Measurements from ENCODE around the gene ANG. TPM values are rescaled to one million over a fixed set of nuclear protein-coding genes. Genes with fewer than 3 reads are reported as not detected.

The ANG gene
- total and polyA plus RNA-seq, 2 of the 8 experiments (the other 6 are each of a cell fraction or from before 2014, with no cell fraction given): 2.2 to 4.6 TPM

DNA sequence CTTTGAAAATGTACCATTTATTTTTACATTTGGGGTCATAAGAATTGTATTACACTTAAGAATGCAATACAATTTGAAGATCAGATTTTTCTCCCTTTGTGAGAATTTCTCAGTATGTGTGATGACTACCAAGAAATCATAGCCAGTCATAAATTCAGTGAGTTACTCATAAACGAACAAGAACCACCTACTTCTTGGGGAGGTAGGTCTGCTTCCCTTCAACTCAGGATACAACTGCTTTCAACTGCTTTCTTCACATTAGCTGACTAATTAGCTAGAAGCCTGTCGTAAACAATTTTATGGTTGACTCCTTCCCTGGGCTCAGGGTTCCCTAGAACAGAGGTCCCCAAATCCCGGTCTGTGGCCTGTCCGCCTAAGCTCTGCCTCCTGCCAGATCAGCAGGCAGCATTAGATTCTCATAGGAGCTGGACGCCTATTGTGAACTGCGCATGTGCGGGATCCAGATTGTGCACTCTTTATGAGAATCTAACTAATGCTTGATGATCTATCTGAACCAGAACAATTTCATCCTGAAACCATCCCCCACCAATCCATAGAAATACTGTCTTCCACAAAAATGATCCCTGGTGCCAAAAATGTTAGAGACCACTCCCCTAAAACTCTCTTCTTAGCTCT is 3.7 kb downstream of the ANG start:
- H3K9me3 ChIP-seq (ENCODE audit: insufficient read depth in 2 of 2, low read depth in 1 of 2, low read length in 1 of 2): no peaks in the 10 kb centered on the region
- ChIA-PET POLR2A (ENCODE audit: partially characterized antibody) (interaction anchor here (0.9 kb wide), 1 partner anchor 157 kb away, joined by 3 read pairs; no protein-coding TSS in a partner anchor), CTCF (ENCODE audit: partially characterized antibody) (interaction anchor here (0.7 to 5.0 kb wide), 18 partner anchors 12 to 401 kb away, joined by 3 to 59 read pairs (median 6); partner anchors contain the start of gene SLC39A2)
- DNase-seq (ENCODE audit: low read depth in 1 of 2, low spot score in 2 of 2) (no peak), FAIRE-seq (no peak)
- H3K4me3 ChIP-seq (ENCODE audit: extremely low read depth in 1 of 4, insufficient read depth in 2 of 4, low read depth in 3 of 4, low read length in 4 of 4): no peak overlapping the region
- no peak overlapping the region for H2AK5ac ChIP-seq (ENCODE audit: low read depth, low read length)
- H3K9ac ChIP-seq (replicated peaks in 1 of 4; ENCODE audit: extremely low read depth in 1 of 4, low read depth in 3 of 4, low read length in 3 of 4): no peak overlapping the region
- no peak overlapping the region for H4K5ac ChIP-seq (ENCODE audit: insufficient read length, low read depth, low read length)
- H2BK120ac ChIP-seq (replicated peaks; ENCODE audit: low read depth, low read length): no peak overlapping the region
- no peak overlapping the region for H2BK12ac ChIP-seq (ENCODE audit: low read depth, low read length)
- 86% methylated on average over 7 of the region's 7 CpGs; no CpG with 5 or more reads in 1 of the 2 experiments for WGBS, 2 experiments (ENCODE audit: extremely low coverage in 1 of 2, insufficient coverage in 1 of 2, insufficient read length in 1 of 2, insufficient replicate concordance in 2 of 2, low coverage in 1 of 2, low lambda C conversion rate in 2 of 2, missing lambda C conversion rate in 1 of 2)
- H3K79me1 ChIP-seq (ENCODE audit: low read depth, low read length): no peaks in the 10 kb centered on the region
- H4K20me1 ChIP-seq (replicated peaks in 1 of 2; ENCODE audit: control insufficient read depth in 1 of 2, insufficient read depth in 2 of 2, low read length in 2 of 2): no peaks in the 10 kb centered on the region
- H4K91ac ChIP-seq (replicated peaks; ENCODE audit: insufficient read length, low read length): no peak overlapping the region
- H3K4ac ChIP-seq (replicated peaks; ENCODE audit: insufficient read length, low read depth, low read length): no peak overlapping the region
- H3K4me2 ChIP-seq (ENCODE audit: insufficient read depth in 1 of 2, low read depth in 2 of 2, low read length in 2 of 2): no peak overlapping the region
- no peaks in the 10 kb centered on the region for H3K36me3 ChIP-seq (ENCODE audit: control insufficient read depth in 2 of 4, insufficient read depth in 4 of 4, low read length in 3 of 4)
- H2BK5ac ChIP-seq (ENCODE audit: low read depth, low read length): no peak overlapping the region
- H3K4me1 ChIP-seq (replicated peaks in 1 of 4; ENCODE audit: control insufficient read depth in 3 of 4, insufficient read depth in 4 of 4, low read length in 3 of 4): no peaks in the 10 kb centered on the region
- H3K27ac ChIP-seq (ENCODE audit: low read depth, low read length): no peak overlapping the region
- no peak overlapping the region for H4K8ac ChIP-seq (ENCODE audit: extremely low read depth, insufficient read depth, low read length)
- TF ChIP-seq SP2 (IDR thresholded peaks at IDR 0.05; ENCODE audit: low read length) (no peak), TEAD4 (IDR thresholded peaks at IDR 0.05; ENCODE audit: low read depth, low read length) (no peak), SAP30 (IDR thresholded peaks at IDR 0.05; ENCODE audit: insufficient read depth, insufficient replicate concordance, low read length) (no peak), NRF1 (IDR thresholded peaks at IDR 0.05; ENCODE audit: low read depth, low read length) (no peak), HDAC6 (IDR thresholded peaks at IDR 0.05; ENCODE audit: low read depth, low read length) (no peak), JUN (IDR thresholded peaks at IDR 0.05; ENCODE audit: low read depth, low read length) (no peak), RXRA (IDR thresholded peaks at IDR 0.05; ENCODE audit: insufficient read depth, low read depth, low read length) (no peak), FOSL1 (IDR thresholded peaks at IDR 0.05; ENCODE audit: insufficient read depth, low read depth, low read length) (no peak)
- TF ChIP-seq, protein P1, sequence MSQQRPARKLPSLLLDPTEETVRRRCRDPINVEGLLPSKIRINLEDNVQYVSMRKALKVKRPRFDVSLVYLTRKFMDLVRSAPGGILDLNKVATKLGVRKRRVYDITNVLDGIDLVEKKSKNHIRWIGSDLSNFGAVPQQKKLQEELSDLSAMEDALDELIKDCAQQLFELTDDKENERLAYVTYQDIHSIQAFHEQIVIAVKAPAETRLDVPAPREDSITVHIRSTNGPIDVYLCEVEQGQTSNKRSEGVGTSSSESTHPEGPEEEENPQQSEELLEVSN (IDR thresholded peaks at IDR 0.05): no peak
- TF ChIP-seq, protein P2, sequence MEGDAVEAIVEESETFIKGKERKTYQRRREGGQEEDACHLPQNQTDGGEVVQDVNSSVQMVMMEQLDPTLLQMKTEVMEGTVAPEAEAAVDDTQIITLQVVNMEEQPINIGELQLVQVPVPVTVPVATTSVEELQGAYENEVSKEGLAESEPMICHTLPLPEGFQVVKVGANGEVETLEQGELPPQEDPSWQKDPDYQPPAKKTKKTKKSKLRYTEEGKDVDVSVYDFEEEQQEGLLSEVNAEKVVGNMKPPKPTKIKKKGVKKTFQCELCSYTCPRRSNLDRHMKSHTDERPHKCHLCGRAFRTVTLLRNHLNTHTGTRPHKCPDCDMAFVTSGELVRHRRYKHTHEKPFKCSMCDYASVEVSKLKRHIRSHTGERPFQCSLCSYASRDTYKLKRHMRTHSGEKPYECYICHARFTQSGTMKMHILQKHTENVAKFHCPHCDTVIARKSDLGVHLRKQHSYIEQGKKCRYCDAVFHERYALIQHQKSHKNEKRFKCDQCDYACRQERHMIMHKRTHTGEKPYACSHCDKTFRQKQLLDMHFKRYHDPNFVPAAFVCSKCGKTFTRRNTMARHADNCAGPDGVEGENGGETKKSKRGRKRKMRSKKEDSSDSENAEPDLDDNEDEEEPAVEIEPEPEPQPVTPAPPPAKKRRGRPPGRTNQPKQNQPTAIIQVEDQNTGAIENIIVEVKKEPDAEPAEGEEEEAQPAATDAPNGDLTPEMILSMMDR (IDR thresholded peaks at IDR 0.05; ENCODE audit: control extremely low read depth in 1 of 3, insufficient read depth in 1 of 3, low read depth in 1 of 3, low read length in 3 of 3): no peak
- no peak overlapping the region for H2BK20ac ChIP-seq (ENCODE audit: low read length)
- H3K79me2 ChIP-seq (ENCODE audit: control insufficient read depth in 1 of 2, insufficient read depth in 2 of 2, low read length in 2 of 2): no peaks in the 10 kb centered on the region
- no peak overlapping the region for H3K18ac ChIP-seq (ENCODE audit: extremely low read depth, low read length)
- H2BK15ac ChIP-seq (ENCODE audit: low read length): no peak overlapping the region
- H3K27me3 ChIP-seq (replicated peaks in 1 of 4; ENCODE audit: control insufficient read depth in 3 of 4, extremely low read depth in 1 of 4, insufficient read depth in 3 of 4, low read length in 3 of 4): no peaks in the 10 kb centered on the region
- H2AFZ ChIP-seq (ENCODE audit: low read length): no peak overlapping the region
- no peaks in the 10 kb centered on the region for H3K23me2 ChIP-seq (ENCODE audit: low read depth, low read length)
- no peak overlapping the region for H3K23ac ChIP-seq (ENCODE audit: insufficient read length)
- no peak overlapping the region for H3K14ac ChIP-seq (ENCODE audit: insufficient read length)
- no peak overlapping the region for H3K56ac ChIP-seq (replicated peaks; ENCODE audit: insufficient read length, low read depth, low read length)
